ENCODE measurements around the gene RWDD2A.

GRCh38 chr6:83160167-83160566 lies 33.0 kb upstream of the RWDD2A start:
- no peak for TF ChIP-seq EZH2phosphoT487 (IDR thresholded peaks at IDR 0.05; ENCODE audit: low read depth)
- no peak for TF ChIP-seq CTCF (IDR thresholded peaks at IDR 0.05; ENCODE audit: low read depth, low read length)
